ENCODE data around the gene ACOX3.
A peak's percentile ranks its signal among the peaks of the same experiment; 100 is the strongest.
"Not testable (repeated sequence)": the region's sequence is repeated elsewhere in the genome, so short reads cannot be mapped to it uniquely, and the experiment has no call there.

ACOX3 gene

DNA sequence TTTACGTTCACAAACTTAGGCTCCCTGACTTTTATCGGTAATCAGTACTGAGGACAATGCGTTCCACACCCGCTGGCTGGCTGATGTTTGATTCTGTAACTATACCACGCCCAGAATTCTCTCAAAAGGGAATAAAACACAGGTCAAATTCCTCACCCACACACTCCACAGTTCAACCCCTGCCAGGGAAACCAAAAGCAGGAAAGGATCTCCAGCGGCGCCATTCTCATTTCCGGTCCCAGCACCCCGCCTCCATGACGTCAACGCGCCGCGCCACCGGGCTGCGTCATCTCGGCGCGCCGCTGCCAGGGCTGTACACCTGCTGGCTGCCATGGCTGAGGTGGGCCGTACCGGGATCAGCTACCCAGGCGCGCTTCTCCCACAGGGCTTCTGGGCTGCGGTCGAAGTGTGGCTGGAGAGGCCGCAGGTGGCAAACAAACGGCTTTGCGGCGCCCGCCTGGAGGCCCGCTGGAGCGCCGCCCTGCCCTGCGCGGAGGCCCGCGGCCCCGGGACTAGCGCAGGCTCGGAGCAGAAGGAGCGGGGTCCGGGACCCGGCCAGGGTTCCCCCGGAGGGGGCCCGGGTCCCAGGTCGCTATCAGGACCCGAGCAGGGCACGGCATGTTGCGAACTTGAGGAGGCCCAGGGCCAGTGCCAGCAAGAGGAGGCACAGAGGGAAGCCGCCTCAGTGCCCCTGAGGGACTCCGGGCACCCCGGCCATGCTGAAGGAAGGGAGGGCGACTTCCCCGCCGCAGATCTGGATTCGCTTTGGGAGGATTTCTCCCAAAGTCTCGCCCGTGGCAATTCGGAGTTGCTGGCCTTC is at the start of gene ACOX3, which contains the start of gene TRMT44:
TSS of gene ACOX3 (minus strand) at position 232 of the 820 bp plus-strand sequence. CDS start 24,202 bp downstream, outside the sequence.
TSS of gene TRMT44 (plus strand) at position 286 of the 820 bp plus-strand sequence. CDS start at position 332, 46 bp downstream.
- peak; percentile 73 for DNase-seq

DNA sequence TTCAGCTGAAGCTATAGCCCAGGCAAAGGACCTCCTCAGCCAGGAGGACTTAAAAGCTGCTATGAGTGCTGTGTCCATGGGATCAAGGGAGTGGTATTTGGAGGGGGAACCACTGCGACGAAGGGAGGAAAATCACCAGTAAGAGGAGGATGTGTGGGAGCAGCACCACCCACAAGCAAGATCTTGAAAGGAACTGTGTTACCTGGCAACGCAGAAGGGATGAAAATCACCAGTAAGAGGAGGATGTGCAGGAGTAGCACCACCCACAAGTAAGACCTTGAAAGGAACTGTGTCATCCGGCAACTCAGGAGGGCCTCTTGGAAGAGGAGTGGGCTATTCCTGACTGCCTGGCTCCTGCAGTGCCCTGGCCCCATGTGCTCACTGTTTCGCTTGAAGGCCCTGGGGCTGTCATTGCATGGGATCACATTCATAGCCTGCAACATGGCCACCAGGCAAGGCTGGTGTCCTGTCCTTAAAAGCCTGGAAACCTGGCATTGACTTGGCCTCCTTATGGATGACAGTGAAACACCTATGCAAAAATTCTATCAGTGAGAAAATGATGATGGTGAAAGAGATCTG is 48.4 kb upstream of the ACOX3 start:
- no peak for DNase-seq

DNA sequence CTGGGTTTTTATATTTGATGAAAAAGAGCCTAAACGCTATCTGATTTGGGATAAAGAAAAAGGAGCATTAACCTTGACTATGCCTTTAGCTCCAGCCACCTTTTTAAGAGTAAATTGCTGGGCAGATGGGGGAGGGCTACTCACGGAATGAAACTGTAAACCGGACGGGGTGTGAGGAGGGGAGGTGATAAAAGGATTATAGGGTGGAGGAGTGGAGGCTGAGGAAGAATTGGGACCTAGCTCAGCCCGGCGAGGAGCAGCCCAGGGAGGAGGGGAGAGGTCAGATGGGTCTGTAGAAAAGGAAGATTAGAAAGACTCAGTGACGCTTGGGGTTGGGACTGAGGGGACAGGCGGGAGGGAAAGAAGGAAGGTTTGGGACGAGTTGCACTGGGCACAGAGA is 46.1 kb upstream of the ACOX3 start:
- DNase-seq: not testable (repeated sequence)

DNA sequence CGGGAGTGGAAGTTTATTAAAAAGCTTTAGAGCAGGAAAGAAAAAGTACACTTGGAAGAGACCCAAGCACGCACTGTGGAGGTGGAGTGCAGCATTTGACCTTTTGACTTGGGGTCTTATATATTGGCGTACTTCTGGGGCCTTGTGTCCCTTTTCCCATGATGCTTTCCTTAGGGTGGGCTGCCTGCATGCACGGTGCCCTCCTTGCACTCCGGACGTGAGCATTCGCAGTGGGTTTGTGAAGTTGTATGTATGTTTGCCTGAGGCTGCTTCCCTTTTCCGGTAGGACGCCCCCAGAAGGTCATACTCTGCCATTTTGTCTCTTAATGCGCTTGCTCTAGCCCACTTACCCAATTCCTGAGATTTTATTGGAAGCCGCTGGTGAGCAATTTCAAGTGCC is 39.7 kb upstream of the ACOX3 start:
- DNase-seq: no peak

DNA sequence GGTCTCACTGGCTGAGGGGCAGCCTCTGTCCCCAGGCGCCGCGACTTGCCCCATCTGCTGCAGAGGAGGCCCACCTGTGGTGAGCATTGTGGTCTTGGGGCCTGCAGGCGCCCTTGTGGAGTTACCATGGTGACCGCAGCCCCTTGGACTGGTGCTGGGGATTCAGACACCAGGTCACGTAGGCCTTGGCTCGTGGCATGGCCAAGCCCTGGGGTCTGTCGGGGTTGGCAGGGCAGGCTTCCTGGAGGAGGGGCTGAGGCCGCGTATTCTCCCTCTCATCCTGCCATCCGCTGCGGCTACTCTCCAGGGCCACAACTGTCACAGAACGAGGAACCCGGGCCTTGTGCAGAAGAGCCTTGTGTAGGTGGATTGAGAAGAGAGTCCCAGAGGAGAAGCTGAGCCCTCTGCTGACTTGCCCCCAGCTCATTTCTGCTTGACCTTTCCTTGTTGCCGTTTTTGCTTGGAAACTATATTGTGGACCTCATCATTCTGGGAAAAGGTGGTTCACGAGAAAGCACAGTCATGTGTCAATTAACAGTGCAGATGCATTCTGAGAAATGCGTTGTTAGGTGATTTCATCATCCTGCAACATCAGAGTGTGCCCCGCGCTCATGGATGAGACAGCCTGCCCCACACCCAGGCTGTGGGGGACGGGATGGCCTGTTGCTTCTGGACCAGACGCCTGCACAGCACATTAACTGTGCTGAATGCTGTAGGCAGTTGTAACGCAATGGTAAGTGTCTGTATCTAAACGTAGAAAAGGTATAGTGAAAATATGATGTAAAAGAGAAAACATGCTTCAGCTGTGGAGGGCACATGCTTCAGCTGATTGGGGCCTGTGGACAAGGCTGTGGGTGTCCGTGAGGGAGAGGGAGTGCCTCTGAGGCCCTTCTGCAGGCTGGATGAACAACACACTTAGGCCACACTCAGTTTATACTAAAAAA is 38.5 kb upstream of the ACOX3 start:
- no peak for DNase-seq

DNA sequence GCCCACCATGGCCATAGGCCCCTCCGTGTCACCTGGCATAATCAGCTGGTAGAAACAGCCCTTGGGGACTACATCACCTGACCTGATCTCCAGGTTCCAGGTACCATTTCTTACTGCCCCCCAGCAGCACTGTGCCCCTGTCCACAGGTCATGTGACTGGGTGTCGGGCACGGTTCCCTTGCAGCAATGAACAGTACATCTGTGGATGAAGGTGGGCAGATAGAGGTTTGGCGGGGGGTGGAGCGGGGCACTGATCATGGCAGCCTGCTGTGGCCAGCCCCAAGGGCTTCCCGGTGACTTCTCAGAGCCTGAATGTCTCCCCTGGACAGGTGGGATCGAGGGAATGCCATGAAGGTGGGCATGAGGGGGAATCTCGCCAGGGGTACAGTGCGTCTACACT is 37.8 kb upstream of the ACOX3 start:
- DNase-seq: no peak

DNA sequence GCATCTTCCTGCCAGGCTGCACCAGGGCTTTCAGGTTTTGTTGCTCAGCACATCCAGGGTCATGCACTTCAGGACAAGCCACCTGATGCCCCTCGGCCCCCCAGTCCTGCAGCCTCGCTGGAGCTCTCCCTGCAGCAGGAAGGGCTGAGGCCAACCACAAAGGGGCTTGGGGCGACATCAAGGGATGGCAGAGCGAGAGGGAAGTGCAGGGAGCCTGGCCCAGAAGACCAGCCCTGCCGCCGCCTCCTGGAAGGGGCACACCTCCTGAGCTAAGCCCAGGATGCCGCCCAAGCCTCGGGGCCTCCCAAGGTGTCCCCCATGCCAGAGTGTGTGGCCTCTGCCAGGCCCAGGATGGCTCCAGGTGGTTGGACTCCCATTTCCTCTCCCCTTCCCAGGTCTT is 37.2 kb upstream of the ACOX3 start:
- no peak for DNase-seq

DNA sequence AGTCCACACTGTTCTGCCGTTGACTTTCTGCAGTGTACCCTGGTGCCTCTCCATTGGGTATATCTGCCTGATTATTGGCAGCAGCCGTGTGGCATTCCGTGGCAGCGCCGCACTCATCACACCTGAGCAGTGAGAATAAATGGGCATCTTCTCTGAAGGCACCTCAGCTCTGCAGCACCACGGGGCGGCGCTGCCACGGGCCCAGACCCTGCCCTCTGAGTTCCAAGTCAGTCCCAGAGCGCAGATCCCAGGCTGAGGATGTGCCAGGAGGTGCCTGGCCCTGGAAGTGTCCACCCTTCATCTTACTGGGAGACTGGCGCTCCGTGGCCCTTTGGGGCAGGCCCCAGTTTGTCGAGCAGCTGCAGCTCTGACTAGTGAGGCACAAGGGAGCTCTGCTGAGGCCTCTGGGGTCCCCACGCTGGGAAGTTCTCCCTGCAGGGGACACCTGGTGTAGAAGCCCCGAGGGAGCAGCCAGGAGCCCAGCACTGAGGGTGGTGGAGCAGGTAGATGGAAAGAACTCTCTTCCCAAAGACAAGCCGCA is 36.6 kb upstream of the ACOX3 start:
- DNase-seq: no peak

DNA sequence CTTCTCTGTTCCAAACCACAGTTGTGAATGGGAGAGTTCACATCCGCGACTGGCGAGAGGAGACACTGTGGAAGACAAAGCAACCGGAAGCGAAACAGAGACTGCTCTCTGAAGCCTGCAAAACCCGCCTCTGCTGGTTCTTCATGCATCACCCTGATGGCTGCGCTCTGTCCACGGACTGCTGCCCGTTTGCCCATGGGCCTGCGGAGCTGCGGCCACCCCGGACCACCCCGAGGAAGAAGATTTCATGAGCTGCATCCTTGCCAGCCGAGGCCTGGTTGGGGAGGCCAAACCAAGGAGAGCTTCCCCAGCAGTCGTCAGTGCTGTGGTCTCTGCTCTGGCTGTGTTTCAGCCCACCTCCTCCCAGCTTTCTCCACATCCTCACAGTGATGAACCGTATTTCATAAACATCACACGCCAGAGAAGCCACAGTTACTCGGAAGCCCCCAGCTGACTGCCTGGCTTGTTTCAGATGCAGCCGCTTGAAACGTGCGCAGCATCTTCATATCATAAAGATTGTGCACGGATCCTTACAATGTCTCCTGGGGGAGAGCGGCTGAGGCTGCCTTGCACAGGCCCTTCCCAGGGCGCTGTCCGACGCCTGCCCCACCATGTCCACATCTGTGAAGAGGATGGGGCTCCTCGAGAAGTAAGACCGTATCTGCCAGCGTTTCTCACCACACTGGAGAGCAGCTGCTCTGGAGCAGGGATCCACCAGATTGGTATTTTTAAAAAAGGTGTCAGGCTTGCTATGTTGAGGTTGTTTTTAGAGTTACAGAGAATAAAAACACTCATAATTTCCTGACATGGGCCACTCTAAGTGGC is 35.4 kb upstream of the ACOX3 start:
- DNase-seq: no peak

DNA sequence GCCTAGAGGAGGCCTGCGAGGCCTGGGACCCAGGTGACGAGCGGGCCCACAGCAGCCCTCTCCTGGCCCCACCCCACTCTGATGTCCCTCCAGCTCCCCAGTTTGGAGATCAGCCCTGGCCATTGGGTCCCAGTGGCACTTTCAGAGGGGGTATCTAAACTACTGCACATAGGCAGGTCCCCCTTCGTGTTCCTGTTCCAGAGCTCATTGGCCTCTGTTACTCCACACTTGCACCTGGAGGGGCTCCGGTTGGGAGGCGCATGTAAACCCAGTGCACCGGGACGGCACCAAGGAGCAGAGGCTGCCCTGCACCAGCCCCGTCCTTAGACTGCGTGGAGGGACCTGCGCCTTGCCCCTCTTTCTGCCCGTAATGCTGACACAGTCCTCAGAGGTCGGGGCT is 34.3 kb upstream of the ACOX3 start:
- no peak for DNase-seq

DNA sequence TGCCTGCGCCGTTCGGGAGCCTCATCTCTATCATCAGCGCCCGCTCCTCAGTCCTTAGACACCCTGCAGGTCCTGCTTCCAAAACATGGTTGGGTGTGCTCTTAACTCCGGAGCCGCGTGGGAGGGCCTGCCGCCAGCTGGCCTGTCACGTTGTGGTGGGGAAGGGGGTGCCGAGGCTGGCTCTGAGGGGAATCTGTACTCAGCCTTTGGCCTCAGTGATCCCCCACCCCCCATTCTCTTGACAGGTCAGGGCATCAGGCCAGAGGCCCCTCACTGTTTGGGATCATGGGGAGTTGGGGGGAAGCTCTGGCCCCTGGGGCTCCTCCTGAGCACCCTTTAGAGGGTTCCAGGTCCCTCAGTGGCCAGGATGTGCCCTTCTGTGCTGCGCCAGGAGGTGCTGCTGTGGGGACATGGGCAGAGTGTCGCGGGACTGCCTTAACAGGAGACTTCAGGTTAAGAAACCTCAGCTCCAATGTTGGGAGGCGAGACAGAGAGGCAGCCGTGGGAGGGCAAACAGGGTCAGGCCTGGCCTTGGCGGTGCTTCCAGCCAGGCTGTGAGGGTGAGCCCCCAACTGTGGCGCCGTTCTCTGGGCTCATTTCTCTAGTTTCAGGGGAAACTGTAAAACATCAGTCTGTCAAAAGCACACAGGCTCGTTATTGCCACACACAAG is 33.5 kb upstream of the ACOX3 start:
- DNase-seq: no peak

DNA sequence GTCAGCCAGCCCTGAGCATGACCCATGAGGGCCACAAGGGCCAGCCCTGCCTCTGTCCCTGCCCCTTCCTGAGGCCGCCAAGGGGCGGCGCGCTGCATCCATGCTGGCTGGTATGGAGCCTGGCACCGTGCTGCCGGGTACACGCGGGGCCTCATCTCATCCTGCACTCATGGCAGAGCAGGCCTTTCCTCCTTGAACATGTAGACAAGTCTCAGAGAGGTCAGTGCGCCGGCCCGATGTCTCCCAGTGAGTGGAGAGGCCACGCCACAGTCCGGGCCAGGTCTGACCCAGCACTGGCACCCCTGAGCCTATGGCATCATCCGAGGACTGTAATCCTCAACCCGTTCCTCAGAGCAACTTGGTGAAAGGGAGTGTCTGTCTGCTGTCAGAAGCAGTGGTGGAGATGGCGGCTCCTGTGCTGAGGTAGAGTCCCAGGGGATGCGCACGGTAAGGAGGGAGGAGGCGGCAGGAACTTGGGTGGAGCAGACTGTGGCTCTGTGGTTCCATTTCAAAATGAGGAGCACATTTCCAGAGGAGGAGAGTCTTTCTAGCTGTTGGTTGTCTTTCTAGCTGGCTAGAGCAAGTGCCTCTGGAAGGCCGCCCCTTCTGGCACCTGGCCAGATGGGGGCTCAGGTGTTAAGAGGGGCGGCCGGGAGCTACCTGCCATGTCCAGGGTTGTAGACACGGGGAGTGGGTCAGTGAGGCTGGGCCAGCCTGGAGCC is 32.8 kb upstream of the ACOX3 start:
- DNase-seq: no peak

DNA sequence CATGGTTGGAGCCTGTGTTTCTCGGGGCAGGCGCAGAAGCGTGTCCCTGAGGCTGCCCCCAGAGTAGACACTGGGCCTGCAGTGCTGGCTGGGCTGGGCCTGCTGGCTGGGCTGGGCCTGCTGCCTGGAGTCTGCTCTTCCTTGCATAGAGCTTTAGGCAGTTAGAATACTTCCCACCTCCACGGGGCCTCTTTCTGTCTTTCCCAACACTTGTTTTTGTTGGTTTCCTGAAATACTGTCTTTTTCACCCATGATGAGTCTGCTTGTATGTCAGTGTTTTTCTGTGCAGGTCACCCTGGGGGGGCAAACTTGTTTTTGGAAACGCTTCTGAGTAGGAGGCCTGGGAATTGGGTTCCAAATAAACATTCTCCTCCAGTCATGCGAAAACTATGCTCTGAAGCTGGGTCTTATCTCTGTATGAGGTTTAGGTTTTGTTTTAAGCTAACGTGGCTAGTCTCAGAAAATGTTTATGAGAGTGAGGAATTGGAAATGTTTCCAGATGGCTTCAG is 32.2 kb upstream of the ACOX3 start:
- DNase-seq: peak; percentile 80

DNA sequence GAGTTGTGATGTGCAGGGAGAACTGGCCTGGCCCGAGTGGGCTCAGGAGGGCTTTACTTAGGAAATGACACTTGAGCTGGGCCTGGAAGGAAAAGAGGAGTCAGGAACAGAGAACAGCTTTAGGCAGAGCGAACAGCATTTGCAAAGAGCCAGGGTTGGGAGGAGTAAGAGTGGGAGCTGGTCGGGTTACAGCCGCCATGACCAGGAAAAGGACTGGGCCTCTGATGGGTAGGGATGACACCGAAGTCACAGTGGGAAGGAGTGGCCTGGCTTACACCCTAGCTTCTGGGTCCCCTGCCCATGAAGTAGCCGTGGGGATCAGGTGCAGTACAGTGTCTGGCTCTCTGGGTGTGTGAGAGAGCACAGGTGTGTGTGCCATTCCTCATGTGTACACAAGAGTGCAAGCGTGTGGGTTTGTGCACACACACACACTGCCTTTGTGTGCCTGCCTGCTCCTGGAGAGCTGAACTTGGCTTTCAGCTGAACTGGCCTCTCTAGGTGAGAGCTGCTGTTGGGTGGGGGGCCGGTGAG is 31.7 kb upstream of the ACOX3 start:
- no peak for DNase-seq

DNA sequence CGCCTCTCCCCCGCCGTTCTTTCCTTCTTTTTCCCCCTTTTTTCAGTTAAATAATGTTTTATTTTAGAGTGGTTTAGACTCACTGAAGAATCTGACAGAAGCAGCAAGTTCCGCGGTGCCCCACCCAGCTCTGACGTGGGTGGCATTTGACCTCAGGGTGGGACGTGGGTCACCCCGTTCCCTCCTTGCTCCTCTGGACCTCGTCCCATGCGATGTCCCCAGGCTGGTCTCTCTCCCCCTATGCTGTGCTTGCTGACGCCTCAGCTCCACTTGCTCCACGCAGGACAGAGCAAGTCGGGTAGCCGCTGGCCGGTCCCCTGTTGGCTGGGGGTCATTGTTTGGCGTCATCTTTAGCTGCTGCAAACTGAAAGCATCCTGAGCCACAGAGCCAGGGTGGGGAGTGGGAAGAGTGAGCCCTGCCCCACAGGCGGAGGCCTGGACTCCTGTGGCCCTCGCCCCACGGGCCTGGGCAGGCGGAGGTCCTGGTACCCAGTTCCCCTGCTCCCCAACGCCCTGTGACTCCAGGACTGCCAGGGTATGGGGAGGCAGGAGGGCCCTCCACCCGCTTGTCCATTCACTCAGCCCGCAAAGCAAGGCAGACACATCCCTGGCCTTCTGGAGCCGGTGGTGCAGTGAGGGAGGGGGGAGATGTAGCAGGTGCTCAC is 30.8 kb upstream of the ACOX3 start:
- no peak for DNase-seq

DNA sequence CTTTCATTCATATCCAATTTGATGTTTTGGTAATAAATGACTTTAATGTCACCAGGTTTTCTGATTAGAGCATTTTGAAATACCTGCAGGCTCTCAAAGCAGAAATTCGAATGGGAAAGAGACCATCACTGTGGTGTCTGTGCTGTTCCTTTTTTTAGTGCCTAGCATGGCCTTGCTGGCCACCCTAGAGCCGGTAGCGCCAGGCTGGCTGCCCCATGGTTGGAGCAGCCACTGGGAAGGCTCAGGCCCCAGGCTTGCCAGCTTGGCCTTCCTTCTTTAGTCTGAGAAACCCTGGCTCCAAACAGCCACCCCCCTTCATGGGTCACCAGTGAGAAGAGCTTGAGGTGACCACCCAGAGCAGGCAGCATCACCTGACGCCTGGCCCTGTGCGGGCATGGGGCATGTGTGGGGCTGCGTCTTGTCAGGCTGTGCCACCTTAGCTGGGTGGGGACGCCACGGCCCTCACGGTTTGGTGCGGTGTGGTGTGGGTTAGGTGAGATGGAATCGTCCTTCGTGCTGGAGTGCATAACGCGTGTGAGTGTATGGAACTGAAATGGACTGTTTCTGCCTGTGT is 30.0 kb upstream of the ACOX3 start:
- no peak for DNase-seq

DNA sequence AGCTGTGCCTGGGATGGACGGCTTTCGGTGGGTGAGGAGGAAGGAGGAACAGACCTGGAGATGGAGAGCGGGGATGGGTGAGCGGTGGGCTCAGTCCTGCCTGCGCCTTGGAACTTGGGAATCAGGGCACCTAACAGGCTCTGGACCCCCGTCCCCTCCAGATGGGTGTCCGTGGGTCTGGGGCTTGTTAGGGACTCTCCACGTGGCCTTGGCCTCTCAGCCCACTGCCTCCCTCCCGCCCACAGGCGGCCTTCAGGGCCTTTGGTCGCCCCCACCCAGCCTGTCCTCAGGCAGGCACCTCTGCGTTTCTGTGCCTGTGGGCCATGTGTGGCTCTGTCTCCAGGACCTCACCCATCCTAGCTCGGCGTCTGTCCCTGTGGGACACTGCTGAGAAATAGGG is 29.0 kb upstream of the ACOX3 start:
- no peak for DNase-seq

DNA sequence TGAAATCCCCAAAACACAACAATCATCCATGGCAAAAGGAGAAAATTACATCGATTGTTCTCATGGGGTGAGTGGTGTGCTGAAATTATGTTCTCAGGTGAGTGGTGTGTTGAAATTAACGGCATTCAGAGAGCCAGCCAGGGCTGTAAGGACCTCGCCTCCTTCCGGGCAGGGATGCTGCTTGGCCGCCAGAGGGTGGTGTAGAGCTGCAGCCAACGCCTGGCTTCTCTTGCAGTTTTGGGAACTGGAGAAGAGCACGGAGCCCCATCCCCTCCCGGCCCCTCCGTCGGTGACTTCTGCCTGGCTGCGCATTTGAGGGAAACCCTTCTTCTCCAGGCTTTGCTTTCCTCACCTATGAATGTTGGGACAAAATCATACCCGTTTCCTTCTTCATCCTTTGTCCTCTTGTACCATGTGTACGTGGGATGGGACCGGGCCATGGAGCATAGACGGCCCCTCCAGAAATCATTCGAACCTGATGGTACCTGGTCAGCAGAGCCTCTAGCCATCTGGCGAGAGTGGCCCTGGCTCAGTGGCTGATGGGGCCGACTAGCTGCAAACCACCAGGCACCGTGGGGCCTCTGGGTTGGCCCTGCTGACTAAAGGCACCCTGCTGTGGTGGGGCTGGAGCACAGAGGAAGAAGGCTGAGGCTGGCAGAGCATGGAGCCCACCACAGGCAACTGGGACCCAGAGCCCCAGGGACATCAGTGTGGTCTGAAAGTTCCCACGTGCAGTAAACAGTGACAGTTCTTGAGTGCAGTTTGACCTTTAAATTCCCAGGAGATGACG is 28.4 kb upstream of the ACOX3 start:
- DNase-seq: peak; percentile 13

DNA sequence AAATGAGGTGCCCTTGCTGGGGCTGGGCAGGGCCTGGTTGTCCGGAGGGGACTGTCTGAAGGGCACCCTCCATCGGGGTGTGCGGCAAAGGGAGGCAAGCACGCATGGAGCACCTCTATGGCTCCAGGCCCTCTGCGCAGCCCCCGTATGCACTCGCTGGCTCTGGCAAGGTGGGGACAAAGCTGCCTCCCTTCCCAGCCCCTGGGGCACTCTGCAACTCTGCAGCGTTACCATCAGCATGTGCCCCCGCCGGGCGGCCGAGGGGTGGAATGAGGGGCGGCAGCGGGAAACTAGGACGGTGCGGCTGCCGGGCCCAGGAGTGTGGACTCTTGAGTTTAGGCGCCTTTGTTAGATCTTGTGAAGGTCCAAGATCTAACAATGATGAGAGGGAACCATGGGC is 26.5 kb upstream of the ACOX3 start:
- DNase-seq: no peak

All from HCEC 1CT (cell line).